SK-N-SH (cell line): ENCODE results near the gene EAF2.
"Not testable (repeated sequence)": the region's sequence is repeated elsewhere in the genome, so short reads cannot be mapped to it uniquely, and the experiment has no call there.

Experiments
- EP300 ChIP-seq, 2 experiments: IDR thresholded peaks; 2 replicates each; pipeline versions ENCODE4 v1.4.0 to v1.6.1; 2012; ENCODE audit warnings: borderline replicate concordance in 1 of 2, low read depth in 1 of 2, low read length in 1 of 2
- JUND ChIP-seq: IDR thresholded peaks from 2 replicates; pipeline ENCODE4 v1.4.0; 2012
- POLR2AphosphoS5 ChIP-seq: IDR thresholded peaks from 2 replicates; pipeline ENCODE4 v1.6.1; 2012; ENCODE audit warnings: low read depth, low read length
- RAD21 ChIP-seq: IDR thresholded peaks from 2 replicates; pipeline ENCODE4 v1.6.1; 2012; ENCODE audit warnings: mild to moderate bottlenecking, low read length
- RCOR1 ChIP-seq: fragments of 150-350 bp; IDR thresholded peaks from 2 replicates; pipeline ENCODE4 v1.6.1; 2017; ENCODE audit warnings: antibody characterized with exemption, low read length
- RXRA ChIP-seq: IDR thresholded peaks from 2 replicates; pipeline ENCODE4 v1.4.0; 2012; ENCODE audit warnings: low read depth, mild to moderate bottlenecking, borderline replicate concordance
- SIN3A ChIP-seq: IDR thresholded peaks from 2 replicates; pipeline ENCODE4 v1.6.1; 2012; ENCODE audit warnings: low read depth, mild to moderate bottlenecking, low read length, moderate library complexity, borderline replicate concordance
- YY1 ChIP-seq: IDR thresholded peaks from 2 replicates; pipeline ENCODE4 v1.4.0; 2012; ENCODE audit warnings: low read depth, mild to moderate bottlenecking
- TF ChIP-seq, protein P1 (sequence below): fragments of 200-600 bp; sonication (generic); IDR thresholded peaks from 2 replicates; pipeline ENCODE4 v1.6.1; 2017; ENCODE audit warnings: antibody characterized with exemption, mild to moderate bottlenecking, moderate library complexity
- TF ChIP-seq, protein P2 (sequence below): IDR thresholded peaks from 2 replicates; pipeline ENCODE4; 2012
- TF ChIP-seq, protein P3 (sequence below): fragments of 150-350 bp; IDR thresholded peaks from 2 replicates; pipeline ENCODE4 v1.6.1; 2017; ENCODE audit warnings: antibody characterized with exemption, low read length, low read depth, borderline replicate concordance
- TF ChIP-seq, protein P4 (sequence below): IDR thresholded peaks from 2 replicates; pipeline ENCODE4 v1.4.0; 2012; ENCODE audit warnings: low read depth, borderline replicate concordance
- TF ChIP-seq, protein P5 (sequence below): IDR thresholded peaks from 2 replicates; pipeline ENCODE4 v1.4.0; 2012; ENCODE audit warnings: low read depth
- TF ChIP-seq, protein P6 (sequence below): IDR thresholded peaks from 2 replicates; pipeline ENCODE4 v1.6.1; 2012; ENCODE audit warnings: mild to moderate bottlenecking, low read depth, low read length, moderate library complexity

DNA sequence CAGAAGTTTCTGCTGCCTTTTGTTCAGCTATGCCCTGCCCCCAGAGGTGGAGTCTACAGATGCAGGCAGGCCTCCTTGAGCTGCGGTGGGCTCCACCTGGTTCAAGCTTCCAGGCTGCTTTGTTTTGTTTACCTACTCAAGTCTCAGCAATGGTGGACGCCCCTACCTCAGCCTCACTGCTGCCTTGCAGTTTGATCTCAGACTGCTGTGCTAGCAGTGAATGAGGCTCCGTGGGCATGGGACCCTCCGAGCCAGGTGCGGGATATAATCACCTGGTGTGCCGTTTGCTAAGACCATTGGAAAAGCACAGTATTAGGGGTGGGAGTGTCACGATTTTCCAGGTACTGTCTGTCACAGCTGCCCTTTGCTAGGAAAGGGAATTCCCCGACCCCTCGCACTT is 28.2 kb downstream of the EAF2 start:
- TF ChIP-seq EP300 (IDR thresholded peaks at IDR 0.05; ENCODE audit: borderline replicate concordance in 1 of 2, low read depth in 1 of 2, low read length in 1 of 2); RAD21; RXRA; POLR2AphosphoS5; SIN3A; JUND; YY1; RCOR1: not testable (repeated sequence)
- TF ChIP-seq, protein P1, sequence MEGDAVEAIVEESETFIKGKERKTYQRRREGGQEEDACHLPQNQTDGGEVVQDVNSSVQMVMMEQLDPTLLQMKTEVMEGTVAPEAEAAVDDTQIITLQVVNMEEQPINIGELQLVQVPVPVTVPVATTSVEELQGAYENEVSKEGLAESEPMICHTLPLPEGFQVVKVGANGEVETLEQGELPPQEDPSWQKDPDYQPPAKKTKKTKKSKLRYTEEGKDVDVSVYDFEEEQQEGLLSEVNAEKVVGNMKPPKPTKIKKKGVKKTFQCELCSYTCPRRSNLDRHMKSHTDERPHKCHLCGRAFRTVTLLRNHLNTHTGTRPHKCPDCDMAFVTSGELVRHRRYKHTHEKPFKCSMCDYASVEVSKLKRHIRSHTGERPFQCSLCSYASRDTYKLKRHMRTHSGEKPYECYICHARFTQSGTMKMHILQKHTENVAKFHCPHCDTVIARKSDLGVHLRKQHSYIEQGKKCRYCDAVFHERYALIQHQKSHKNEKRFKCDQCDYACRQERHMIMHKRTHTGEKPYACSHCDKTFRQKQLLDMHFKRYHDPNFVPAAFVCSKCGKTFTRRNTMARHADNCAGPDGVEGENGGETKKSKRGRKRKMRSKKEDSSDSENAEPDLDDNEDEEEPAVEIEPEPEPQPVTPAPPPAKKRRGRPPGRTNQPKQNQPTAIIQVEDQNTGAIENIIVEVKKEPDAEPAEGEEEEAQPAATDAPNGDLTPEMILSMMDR = not testable (repeated sequence)
- TF ChIP-seq, protein P2, sequence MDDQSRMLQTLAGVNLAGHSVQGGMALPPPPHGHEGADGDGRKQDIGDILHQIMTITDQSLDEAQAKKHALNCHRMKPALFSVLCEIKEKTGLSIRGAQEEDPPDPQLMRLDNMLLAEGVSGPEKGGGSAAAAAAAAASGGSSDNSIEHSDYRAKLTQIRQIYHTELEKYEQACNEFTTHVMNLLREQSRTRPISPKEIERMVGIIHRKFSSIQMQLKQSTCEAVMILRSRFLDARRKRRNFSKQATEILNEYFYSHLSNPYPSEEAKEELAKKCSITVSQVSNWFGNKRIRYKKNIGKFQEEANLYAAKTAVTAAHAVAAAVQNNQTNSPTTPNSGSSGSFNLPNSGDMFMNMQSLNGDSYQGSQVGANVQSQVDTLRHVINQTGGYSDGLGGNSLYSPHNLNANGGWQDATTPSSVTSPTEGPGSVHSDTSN = not testable (repeated sequence)
- TF ChIP-seq, protein P3, sequence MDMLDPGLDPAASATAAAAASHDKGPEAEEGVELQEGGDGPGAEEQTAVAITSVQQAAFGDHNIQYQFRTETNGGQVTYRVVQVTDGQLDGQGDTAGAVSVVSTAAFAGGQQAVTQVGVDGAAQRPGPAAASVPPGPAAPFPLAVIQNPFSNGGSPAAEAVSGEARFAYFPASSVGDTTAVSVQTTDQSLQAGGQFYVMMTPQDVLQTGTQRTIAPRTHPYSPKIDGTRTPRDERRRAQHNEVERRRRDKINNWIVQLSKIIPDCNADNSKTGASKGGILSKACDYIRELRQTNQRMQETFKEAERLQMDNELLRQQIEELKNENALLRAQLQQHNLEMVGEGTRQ = not testable (repeated sequence)
- TF ChIP-seq, protein P4, sequence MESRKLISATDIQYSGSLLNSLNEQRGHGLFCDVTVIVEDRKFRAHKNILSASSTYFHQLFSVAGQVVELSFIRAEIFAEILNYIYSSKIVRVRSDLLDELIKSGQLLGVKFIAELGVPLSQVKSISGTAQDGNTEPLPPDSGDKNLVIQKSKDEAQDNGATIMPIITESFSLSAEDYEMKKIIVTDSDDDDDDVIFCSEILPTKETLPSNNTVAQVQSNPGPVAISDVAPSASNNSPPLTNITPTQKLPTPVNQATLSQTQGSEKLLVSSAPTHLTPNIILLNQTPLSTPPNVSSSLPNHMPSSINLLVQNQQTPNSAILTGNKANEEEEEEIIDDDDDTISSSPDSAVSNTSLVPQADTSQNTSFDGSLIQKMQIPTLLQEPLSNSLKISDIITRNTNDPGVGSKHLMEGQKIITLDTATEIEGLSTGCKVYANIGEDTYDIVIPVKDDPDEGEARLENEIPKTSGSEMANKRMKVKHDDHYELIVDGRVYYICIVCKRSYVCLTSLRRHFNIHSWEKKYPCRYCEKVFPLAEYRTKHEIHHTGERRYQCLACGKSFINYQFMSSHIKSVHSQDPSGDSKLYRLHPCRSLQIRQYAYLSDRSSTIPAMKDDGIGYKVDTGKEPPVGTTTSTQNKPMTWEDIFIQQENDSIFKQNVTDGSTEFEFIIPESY = not testable (repeated sequence)
- TF ChIP-seq, protein P5, sequence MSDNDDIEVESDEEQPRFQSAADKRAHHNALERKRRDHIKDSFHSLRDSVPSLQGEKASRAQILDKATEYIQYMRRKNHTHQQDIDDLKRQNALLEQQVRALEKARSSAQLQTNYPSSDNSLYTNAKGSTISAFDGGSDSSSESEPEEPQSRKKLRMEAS = not testable (repeated sequence)
- TF ChIP-seq, protein P6, sequence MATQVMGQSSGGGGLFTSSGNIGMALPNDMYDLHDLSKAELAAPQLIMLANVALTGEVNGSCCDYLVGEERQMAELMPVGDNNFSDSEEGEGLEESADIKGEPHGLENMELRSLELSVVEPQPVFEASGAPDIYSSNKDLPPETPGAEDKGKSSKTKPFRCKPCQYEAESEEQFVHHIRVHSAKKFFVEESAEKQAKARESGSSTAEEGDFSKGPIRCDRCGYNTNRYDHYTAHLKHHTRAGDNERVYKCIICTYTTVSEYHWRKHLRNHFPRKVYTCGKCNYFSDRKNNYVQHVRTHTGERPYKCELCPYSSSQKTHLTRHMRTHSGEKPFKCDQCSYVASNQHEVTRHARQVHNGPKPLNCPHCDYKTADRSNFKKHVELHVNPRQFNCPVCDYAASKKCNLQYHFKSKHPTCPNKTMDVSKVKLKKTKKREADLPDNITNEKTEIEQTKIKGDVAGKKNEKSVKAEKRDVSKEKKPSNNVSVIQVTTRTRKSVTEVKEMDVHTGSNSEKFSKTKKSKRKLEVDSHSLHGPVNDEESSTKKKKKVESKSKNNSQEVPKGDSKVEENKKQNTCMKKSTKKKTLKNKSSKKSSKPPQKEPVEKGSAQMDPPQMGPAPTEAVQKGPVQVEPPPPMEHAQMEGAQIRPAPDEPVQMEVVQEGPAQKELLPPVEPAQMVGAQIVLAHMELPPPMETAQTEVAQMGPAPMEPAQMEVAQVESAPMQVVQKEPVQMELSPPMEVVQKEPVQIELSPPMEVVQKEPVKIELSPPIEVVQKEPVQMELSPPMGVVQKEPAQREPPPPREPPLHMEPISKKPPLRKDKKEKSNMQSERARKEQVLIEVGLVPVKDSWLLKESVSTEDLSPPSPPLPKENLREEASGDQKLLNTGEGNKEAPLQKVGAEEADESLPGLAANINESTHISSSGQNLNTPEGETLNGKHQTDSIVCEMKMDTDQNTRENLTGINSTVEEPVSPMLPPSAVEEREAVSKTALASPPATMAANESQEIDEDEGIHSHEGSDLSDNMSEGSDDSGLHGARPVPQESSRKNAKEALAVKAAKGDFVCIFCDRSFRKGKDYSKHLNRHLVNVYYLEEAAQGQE = not testable (repeated sequence)
